Memory B cell (primary cell): ENCODE results near the gene IFITM5.
A peak's percentile ranks its signal among the peaks of the same experiment; 100 is the strongest.
"Not testable (repeated sequence)": the region's sequence is repeated elsewhere in the genome, so short reads cannot be mapped to it uniquely, and the experiment has no call there.

ENCODE experiments used
- ATAC-seq: fragments of 150-1000 bp; cut with Tn5 transposase; 2 replicates; pipeline ENCODE4 v1.10.0; 2021; ENCODE audit warnings: low read depth, mild to moderate bottlenecking, moderate library complexity
- DNase-seq, 2 donors: peaks; one replicate each; pipeline ENCODE4 v3.0.0; 2022; ENCODE audit warnings: low spot score in 2 of 2
- H3K27ac Mint-ChIP-seq: one replicate; pipeline ENCODE4 v1.8.0; 2022; ENCODE audit warnings: mild to moderate bottlenecking, moderate library complexity, mixed read lengths
- H3K27me3 Mint-ChIP-seq: one replicate; pipeline ENCODE4 v1.8.0; 2022; ENCODE audit warnings: mixed read lengths
- H3K36me3 Mint-ChIP-seq: one replicate; pipeline ENCODE4 v1.8.0; 2022; ENCODE audit warnings: mild to moderate bottlenecking, mixed read lengths
- H3K4me1 Mint-ChIP-seq: one replicate; pipeline ENCODE4 v1.8.0; 2022; ENCODE audit warnings: mixed read lengths
- H3K4me3 Mint-ChIP-seq: one replicate; pipeline ENCODE4 v1.8.0; 2022; ENCODE audit warnings: mild to moderate bottlenecking, moderate library complexity, mixed read lengths
- H3K9me3 Mint-ChIP-seq: one replicate; pipeline ENCODE4 v1.8.0; 2022; ENCODE audit warnings: mixed read lengths

IFITM5 gene

DNA sequence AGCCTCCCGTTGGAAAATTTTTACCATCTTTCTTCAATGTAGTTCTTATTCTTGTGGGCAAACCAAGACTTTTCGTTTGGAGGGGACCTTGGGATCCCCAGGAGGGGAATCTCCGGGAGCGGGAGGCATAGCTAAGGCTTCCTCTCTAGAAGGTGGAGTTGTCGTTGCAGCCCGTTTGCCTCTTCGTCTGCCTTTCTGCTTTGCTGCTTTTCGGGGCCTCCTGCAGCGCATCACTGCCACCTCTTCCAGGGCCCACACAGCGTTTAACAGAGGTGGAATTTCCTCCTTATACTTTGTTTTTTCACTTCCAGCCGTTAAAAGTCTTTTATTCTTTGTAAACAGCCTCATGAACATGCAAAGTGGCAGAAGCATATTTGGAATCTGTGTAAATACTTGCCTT lies 24.8 kb upstream of the IFITM5 start:
- Mint-ChIP-seq H3K9me3 (no peaks in the 10 kb centered on the region), H3K27me3 (no peaks in the 10 kb centered on the region), H3K36me3 (no peaks in the 10 kb centered on the region), H3K4me1 (peaks cover 23% of the 10 kb centered on the region), H3K27ac (no peak overlapping the region), H3K4me3 (no peak overlapping the region)
- DNase-seq (no peak), ATAC-seq (no peak)

DNA sequence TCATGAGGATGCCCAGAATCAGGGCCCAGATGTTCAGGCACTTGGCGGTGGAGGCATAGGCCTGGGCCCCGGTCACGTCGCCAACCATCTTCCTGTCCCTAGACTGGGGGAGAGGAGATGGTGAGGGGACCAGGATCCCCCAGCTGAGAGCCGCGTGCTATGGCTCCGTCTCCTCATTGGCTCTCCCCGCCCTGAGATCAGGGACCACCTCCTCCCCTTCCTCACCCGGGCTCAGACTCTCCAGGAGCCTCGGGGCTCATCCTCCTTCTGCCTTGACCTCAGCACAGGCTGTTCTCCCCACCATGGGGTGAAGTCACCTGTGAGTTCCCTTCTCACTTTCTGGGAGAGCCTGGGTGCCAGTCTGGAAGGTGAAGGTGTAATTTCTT lies 20.6 kb upstream of the IFITM5 start:
- Mint-ChIP-seq H3K4me3 (peak overlapping the region; percentile 73), H3K4me1 (peaks cover 13% of the 10 kb centered on the region)
- H3K36me3 Mint-ChIP-seq, H3K9me3 Mint-ChIP-seq, DNase-seq, ATAC-seq, H3K27me3 Mint-ChIP-seq, H3K27ac Mint-ChIP-seq: not testable (repeated sequence)

DNA sequence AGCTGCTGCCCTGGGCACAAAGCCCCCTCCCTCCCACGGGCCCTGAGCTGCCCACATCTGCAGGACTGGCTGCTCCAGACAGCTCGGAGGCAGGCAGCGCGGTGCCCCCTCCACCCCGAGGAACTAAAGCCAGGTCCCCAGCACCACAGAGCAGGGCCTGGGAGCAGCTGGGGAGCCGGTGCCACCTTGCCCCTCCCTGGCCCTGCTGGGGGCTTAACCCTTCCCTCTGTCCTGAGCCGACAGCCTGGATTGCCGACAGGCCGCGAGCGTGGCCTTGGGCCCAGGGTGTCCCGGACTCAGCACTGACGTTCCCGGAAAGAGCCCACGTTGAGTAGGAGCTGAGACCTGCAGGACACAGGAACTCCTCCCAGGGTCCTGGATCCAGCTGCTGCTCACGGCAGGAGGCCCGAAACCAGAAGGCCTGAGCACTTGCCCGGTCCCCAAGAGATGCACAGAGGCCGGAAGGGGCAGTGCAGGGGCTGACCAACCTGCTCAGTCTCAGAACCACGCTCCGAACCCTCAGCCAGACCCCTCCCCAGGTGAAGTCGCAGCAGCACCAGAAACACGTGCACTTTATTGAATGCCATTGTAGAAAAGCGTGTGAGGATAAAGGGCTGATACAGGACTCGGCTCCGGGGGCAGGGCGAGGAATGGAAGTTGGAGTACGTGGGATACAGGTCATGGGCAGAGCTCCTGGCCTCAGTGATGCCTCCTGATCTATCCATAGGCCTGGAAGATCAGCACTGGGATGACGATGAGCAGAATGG lies 20.0 kb upstream of the IFITM5 start:
- H3K27me3 Mint-ChIP-seq, H3K27ac Mint-ChIP-seq, H3K36me3 Mint-ChIP-seq, H3K9me3 Mint-ChIP-seq, DNase-seq, ATAC-seq: not testable (repeated sequence)
- peak overlapping the region; percentile 73 for H3K4me3 Mint-ChIP-seq
- peaks cover 16% of the 10 kb centered on the region for H3K4me1 Mint-ChIP-seq

DNA sequence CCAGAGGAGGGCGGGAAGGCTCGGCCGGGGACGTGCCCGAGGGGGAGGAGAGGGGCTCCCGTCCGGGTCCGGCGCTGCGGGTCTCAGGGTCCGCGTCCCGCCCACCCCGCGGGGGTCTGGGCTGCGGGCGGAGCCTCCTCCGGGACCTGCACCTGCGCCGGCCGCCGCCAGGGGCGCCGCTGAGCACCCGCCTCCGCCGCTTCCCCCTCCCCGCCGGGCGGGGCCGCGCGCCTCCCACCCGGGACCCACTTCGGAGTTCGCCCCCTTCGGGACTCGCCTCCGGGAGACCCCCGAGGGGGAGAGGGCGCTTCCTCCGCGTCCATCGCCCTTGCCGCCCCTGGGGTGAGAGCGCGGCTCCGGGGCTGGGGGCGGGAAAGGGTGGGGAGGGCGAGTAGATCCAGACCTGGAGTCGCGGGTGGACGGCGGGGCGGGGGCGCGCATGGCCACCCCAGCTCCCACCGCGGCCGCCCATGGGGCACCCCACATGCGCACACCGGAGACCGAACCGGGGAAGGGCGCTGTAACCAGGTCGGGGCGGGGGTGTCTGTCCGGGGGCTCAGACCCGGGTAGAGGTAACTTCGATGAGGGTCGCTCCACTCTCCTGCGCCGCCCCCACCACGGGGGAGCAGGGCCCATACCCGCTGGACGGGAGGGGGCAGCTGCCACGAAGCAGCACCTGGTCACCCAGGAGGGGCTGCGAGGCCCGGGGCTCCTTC lies 19.2 kb upstream of the IFITM5 start:
- peak; percentile 61 for ATAC-seq
- not testable (repeated sequence) for H3K27me3 Mint-ChIP-seq, H3K36me3 Mint-ChIP-seq, DNase-seq, H3K27ac Mint-ChIP-seq, H3K4me3 Mint-ChIP-seq, H3K9me3 Mint-ChIP-seq
- H3K4me1 Mint-ChIP-seq: peaks cover 21% of the 10 kb centered on the region

DNA sequence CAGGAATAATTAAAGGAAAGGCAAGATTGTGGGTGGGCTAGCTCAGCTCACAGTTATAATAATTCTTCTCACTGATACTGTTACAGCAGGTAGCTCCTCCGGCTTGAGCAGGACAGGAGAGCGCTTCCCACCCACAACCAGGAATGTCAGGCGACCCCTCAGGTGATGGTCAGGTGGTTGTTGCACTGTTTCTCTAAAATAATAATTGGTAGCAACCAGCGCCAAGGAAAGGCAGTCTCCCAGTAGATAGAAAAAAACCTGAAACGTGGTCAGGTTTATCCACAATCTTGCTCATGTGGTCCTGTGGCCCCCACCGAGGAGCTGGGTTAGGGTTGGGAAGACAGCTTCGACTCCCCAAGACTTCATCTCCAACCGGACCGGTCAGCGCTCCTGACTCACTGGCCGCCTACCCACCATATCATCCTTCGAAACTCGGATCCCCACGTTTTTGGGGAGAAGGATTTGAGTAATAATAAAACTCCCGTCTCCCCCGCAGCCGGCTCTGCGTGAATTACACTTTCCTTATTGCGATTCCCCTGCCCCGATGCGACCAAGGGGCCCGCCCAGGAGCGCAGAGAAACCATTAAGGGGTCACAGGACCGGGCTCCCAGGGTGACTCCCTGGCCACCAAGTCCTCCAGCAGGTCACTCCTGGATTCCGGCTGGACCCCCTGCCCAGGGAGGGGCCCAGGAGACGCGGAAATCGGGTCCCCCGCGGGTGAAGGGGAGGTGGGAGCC lies 18.5 kb upstream of the IFITM5 start:
- Mint-ChIP-seq H3K4me3 (peak overlapping the region; percentile 63), H3K4me1 (peaks cover 27% of the 10 kb centered on the region), H3K27ac (peak overlapping the region; percentile 17)
- not testable (repeated sequence) for H3K36me3 Mint-ChIP-seq, DNase-seq, H3K9me3 Mint-ChIP-seq, ATAC-seq, H3K27me3 Mint-ChIP-seq

DNA sequence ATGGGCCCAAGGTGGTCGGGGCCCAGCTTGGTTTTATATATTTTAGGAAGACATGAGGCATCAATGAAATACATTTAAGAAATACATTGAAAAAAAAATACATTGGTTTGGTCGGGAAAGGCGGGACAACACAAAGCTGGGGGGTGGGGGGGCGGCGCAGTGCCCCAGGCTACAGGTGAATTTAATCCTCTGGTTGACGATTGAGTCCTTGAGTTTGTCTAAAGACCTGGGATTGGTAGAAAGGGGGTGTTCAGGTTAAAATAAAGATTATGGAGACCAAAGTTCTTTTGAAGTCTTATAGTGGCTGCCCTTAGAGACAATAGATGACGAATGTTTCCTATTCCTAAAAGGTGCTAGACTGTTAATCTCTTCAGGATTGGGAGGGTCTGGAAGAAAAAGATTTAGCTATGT lies 17.6 kb upstream of the IFITM5 start:
- Mint-ChIP-seq H3K36me3 (no peaks in the 10 kb centered on the region), H3K4me1 (peaks cover 28% of the 10 kb centered on the region), H3K4me3 (peak overlapping the region; percentile 9), H3K27me3 (no peaks in the 10 kb centered on the region), H3K9me3 (no peaks in the 10 kb centered on the region), H3K27ac (peak overlapping the region; percentile 17)
- no peak for DNase-seq
- ATAC-seq: no peak

DNA sequence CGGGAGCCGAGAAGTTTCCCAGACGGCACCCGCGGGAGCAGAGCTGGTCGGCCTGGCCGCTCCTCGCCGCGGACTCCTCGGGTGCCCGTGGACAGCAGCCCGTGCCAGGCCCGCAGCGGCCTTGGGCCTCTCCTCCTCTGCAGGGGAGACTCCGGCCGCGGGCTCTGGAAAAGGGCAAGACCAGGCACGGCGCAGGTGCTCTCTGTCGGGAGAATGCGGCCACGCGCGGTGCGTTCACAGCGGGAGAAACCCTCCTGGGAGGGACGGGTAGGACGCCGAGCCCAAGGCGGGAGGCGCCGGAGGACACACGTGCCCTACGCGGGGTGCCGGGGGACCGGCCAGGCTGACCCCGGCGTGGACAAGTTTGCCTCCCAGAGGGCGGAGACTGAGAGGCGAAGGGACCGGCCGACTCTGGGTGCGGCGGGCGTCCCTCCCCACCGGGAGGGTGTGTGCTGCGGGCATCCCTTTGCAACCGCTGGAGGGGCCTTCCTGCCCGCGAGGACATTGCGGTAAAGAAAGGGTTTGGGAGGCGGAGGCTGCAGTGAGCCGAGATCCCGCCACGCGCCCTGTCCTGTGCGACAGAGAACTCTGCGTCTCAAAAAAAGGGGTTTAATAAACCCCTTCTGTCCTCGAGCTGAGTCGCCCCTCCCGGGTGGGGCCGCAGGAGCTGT lies 16.8 kb upstream of the IFITM5 start:
- H3K27me3 Mint-ChIP-seq: no peaks in the 10 kb centered on the region
- no peak overlapping the region for H3K4me3 Mint-ChIP-seq
- no peak overlapping the region for H3K27ac Mint-ChIP-seq
- H3K4me1 Mint-ChIP-seq: peaks cover 28% of the 10 kb centered on the region
- DNase-seq (no peak), ATAC-seq (no peak)
- no peaks in the 10 kb centered on the region for H3K9me3 Mint-ChIP-seq
- H3K36me3 Mint-ChIP-seq: no peaks in the 10 kb centered on the region

DNA sequence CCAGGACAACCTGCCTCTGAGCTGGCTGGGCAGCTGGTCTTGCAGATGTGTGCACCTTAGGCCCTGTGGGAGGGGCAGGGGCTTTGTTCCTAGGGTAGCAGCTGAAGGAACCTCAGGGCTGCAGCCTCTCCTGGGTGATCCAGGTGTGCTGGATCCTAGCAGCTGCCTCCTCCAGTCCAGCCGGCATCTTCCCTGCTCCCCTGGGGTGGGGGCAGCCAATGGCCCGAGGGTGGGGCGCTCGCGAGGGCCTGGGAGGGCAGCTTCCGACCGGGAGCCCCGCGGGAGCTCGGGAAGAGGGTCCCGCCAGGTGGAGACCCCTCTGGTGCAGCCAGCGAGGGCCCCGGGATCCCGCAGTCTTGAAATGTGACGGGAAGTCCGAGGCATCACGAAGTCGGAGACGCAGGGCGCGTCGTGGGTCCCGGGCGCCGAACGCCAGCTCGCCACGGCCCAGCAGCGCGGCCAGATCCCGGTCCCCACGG lies 16.2 kb upstream of the IFITM5 start:
- Mint-ChIP-seq H3K9me3 (no peaks in the 10 kb centered on the region), H3K27me3 (no peaks in the 10 kb centered on the region), H3K27ac (no peak overlapping the region), H3K4me1 (peaks cover 28% of the 10 kb centered on the region), H3K4me3 (peak overlapping the region; percentile 97), H3K36me3 (no peaks in the 10 kb centered on the region)
- no peak for ATAC-seq
- no peak for DNase-seq

DNA sequence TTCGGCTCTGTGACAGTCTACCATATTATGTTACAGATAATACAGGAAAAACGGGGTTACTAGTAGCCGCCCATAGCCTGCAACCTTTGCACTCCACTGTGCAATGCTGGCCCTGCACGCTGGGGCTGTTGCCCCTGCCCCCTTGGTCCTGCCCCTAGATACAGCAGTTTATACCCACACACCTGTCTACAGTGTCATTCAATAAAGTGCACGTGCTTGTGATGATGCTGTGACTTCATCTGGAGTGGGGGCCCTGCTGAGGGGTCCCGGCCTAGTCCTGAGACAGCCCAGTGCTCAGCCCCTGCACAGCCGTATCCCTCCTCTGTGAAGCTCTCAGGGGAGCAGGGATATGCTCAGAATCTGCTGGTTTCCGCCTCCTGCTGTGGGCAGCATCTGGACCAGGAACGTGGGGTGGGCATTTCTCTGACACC lies 15.7 kb upstream of the IFITM5 start:
- H3K4me1 Mint-ChIP-seq: peaks cover 24% of the 10 kb centered on the region
- H3K27ac Mint-ChIP-seq: no peak overlapping the region
- no peak for ATAC-seq
- no peaks in the 10 kb centered on the region for H3K36me3 Mint-ChIP-seq
- no peak for DNase-seq
- H3K27me3 Mint-ChIP-seq: no peaks in the 10 kb centered on the region
- peak overlapping the region; percentile 97 for H3K4me3 Mint-ChIP-seq
- no peaks in the 10 kb centered on the region for H3K9me3 Mint-ChIP-seq

DNA sequence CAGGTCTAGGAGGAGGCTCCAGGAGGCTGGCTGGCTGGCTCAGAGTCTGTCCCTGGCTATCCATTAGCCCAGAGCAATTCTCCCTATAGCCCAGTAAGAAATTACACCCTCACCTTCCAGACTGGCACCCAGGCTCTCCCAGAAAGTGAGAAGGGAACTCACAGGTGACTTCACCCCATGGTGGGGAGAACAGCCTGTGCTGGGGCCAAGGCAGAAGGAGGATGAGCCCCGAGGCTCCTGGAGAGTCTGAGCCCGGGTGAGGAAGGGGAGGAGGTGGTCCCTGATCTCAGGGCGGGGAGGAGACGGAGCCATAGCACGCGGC lies 15.2 kb upstream of the IFITM5 start:
- not testable (repeated sequence) for H3K36me3 Mint-ChIP-seq, H3K27me3 Mint-ChIP-seq, DNase-seq, H3K9me3 Mint-ChIP-seq, ATAC-seq
- H3K4me1 Mint-ChIP-seq: peaks cover 24% of the 10 kb centered on the region
- H3K4me3 Mint-ChIP-seq: peak overlapping the region; percentile 97
- peak overlapping the region; percentile 93 for H3K27ac Mint-ChIP-seq

DNA sequence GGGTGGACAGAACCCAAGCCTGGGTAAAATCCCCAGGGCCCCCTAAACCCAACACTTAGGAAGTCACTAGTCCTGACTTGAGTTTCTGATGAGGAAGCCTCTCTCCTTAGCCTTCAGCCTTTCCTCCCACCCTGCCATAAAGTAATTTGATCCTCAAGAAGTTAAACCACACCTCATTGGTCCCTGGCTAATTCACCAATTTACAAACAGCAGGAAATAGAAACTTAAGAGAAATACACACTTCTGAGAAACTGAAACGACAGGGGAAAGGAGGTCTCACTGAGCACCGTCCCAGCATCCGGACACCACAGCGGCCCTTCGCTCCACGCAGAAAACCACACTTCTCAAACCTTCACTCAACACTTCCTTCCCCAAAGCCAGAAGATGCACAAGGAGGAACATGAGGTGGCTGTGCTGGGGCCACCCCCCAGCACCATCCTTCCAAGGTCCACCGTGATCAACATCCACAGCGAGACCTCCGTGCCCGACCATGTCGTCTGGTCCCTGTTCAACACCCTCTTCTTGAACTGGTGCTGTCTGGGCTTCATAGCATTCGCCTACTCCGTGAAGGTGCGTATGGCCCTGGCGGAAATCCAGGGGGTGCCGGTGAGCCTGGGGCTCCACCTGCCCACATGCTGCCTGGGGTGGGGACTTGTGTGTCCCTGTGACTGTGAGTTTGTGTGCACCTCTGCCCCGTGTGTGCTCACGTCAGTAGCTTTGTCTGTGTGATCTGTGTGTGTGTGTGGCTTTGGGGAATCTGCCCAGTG lies 14.6 kb upstream of the IFITM5 start, which contains the start of gene IFITM1:
Gene IFITM1, plus strand, starts transcription at position 254 of the 767 bp plus-strand sequence. Its CDS starts 131 bp downstream, at position 385.
- Mint-ChIP-seq H3K27ac (peak within 1 kb of the TSS; percentile 93), H3K9me3 (no peaks in the 10 kb centered on the region), H3K4me3 (peak within 1 kb of the TSS; percentile 97), H3K27me3 (no peaks in the 10 kb centered on the region), H3K4me1 (peaks cover 28% of the 10 kb centered on the region), H3K36me3 (no peaks in the 10 kb centered on the region)
- ATAC-seq (peak; percentile 68), DNase-seq (no peak)

DNA sequence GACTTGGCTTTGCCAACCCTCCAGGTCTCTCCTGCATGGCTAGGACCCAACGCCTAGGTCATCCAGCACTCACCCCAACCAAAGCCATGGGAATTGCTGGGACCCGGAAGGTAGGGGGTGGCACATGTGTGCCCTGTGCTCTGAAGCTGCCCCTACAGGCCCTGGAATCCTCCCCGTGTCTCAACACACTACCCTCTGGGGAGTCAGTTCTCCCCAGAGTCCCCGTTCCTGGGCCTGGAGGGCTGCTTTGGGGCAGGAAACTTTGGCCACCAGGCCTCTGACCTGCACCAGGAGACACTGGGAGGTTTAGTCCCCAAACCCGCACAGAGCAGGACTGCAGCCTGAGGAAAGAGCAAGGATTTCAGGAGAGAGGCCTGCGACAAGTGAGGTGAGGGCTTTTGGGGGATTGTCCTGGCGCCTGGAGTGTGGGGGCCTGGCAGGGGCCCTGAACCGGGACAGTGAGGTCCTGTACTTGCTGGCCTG lies 14.0 kb upstream of the IFITM5 start:
- no peaks in the 10 kb centered on the region for H3K36me3 Mint-ChIP-seq
- H3K27me3 Mint-ChIP-seq: no peaks in the 10 kb centered on the region
- no peak for DNase-seq
- peak overlapping the region; percentile 97 for H3K4me3 Mint-ChIP-seq
- H3K27ac Mint-ChIP-seq: peak overlapping the region; percentile 93
- H3K9me3 Mint-ChIP-seq: no peaks in the 10 kb centered on the region
- H3K4me1 Mint-ChIP-seq: peaks cover 30% of the 10 kb centered on the region
- ATAC-seq: no peak
